Measurements from ENCODE around the gene ZAP70.
A peak's percentile ranks its signal among the peaks of the same experiment; 100 is the strongest.

ZAP70 gene

GRCh38 chr2:97717613-97717995, 4.2 kb downstream of the ZAP70 start:
- DNase-seq = no peak

GRCh38 chr2:97718051-97718882, 4.9 kb downstream of the ZAP70 start:
- no peak for DNase-seq

GRCh38 chr2:97718942-97719341, 5.6 kb downstream of the ZAP70 start:
- no peak for DNase-seq

GRCh38 chr2:97719362-97720155, 6.2 kb downstream of the ZAP70 start:
- no peak for DNase-seq

GRCh38 chr2:97720746-97721145, 7.4 kb downstream of the ZAP70 start:
- no peak for DNase-seq

- peak; percentile 13 for DNase-seq
Measured at GRCh38 chr2:97722227-97722626, 8.9 kb downstream of the ZAP70 start.

- no peak for DNase-seq
Measured at GRCh38 chr2:97723156-97724072, 10.0 kb downstream of the ZAP70 start.

GRCh38 chr2:97724073-97724410, 10.7 kb downstream of the ZAP70 start:
- DNase-seq = no peak

- DNase-seq = no peak
Measured at GRCh38 chr2:97724501-97724900, 11.1 kb downstream of the ZAP70 start.

GRCh38 chr2:97724946-97725688, 11.7 kb downstream of the ZAP70 start:
- no peak for DNase-seq

GRCh38 chr2:97726261-97727064, 13.1 kb downstream of the ZAP70 start:
- DNase-seq = no peak

- no peak for DNase-seq
Measured at GRCh38 chr2:97727296-97727695, 13.9 kb downstream of the ZAP70 start.

GRCh38 chr2:97728091-97728731, 14.8 kb downstream of the ZAP70 start:
- no peak for DNase-seq

- DNase-seq = no peak
Measured at GRCh38 chr2:97730245-97730644, 16.9 kb downstream of the ZAP70 start.

GRCh38 chr2:97731274-97732020, 18.1 kb downstream of the ZAP70 start:
- no peak for DNase-seq

GRCh38 chr2:97732436-97733340, 19.3 kb downstream of the ZAP70 start:
- DNase-seq = no peak

- no peak for DNase-seq
Measured at GRCh38 chr2:97733341-97734035, 20.1 kb downstream of the ZAP70 start.

Data from fibroblast of skin of abdomen (primary cell).